ENCODE data around the gene MON1B. TPM values are rescaled to one million over a fixed set of nuclear protein-coding genes. Genes with fewer than 3 reads are reported as not detected.

MON1B gene
- total and polyA plus RNA-seq, 2 of the 8 experiments (the other 6 are each of a cell fraction or from before 2014, with no cell fraction given) = 20.0 to 45.9 TPM

DNA sequence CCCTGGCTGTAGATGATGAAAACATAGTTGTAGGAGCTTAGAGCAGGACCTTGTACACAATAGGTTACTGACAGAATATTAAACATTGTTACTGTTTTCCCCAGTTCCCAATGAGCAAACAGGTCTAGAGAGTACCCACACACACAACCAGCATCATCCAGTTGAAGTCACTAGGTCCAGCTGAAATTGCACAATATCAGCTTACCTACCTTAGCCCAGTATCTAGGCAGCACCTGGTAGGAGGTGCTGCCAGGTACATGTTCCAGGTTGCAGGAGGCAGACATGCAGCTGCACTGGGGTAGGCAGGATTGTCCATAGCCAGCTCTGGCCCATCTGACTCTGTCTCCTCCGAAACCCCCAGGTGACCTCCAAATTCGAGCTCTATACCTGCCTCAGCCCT lies 6.8 kb downstream of the MON1B start:
- H2BK20ac ChIP-seq (ENCODE audit: low read length) = no peak overlapping the region
- no peak overlapping the region for H3K9ac ChIP-seq (replicated peaks in 1 of 4; ENCODE audit: extremely low read depth in 1 of 4, low read depth in 3 of 4, low read length in 3 of 4)
- no peak overlapping the region for H2BK120ac ChIP-seq (replicated peaks; ENCODE audit: low read depth, low read length)
- no peak overlapping the region for H2BK5ac ChIP-seq (ENCODE audit: low read depth, low read length)
- no peak overlapping the region for H2BK12ac ChIP-seq (ENCODE audit: low read depth, low read length)
- ChIA-PET POLR2A (ENCODE audit: partially characterized antibody) (interaction anchor here (1.1 kb wide), 1 partner anchor 10 kb away, joined by 3 read pairs; no protein-coding TSS in a partner anchor), CTCF (ENCODE audit: partially characterized antibody) (interaction anchor here (1.0 to 1.3 kb wide), 3 partner anchors 9 to 25 kb away, joined by 3 to 5 read pairs (median 5); no protein-coding TSS in a partner anchor)
- peaks cover 2% of the 10 kb centered on the region for H3K79me1 ChIP-seq (ENCODE audit: low read depth, low read length)
- DNase-seq (ENCODE audit: low read depth in 1 of 2, low spot score in 2 of 2) (no peak), FAIRE-seq (no peak)
- H3K79me2 ChIP-seq (ENCODE audit: control insufficient read depth in 1 of 2, insufficient read depth in 2 of 2, low read length in 2 of 2) = peaks cover 0 to 10% of the 10 kb centered on the region in 2 experiments; a peak in 2 of 4 replicates
- H2BK15ac ChIP-seq (ENCODE audit: low read length) = no peak overlapping the region
- H4K20me1 ChIP-seq (replicated peaks in 1 of 2; ENCODE audit: control insufficient read depth in 1 of 2, insufficient read depth in 2 of 2, low read length in 2 of 2) = peaks cover 3 to 18% of the 10 kb centered on the region in 2 experiments
- WGBS, 2 experiments (ENCODE audit: extremely low coverage in 1 of 2, insufficient coverage in 1 of 2, insufficient read length in 1 of 2, insufficient replicate concordance in 2 of 2, low coverage in 1 of 2, low lambda C conversion rate in 2 of 2, missing lambda C conversion rate in 1 of 2) = 86% methylated on average over 2 of the region's 2 CpGs; no CpG with 5 or more reads in 1 of the 2 experiments
- TF ChIP-seq POU5F1 (IDR thresholded peaks at IDR 0.05; ENCODE audit: low read depth, low read length) (no peak), HDAC2 (IDR thresholded peaks at IDR 0.05; ENCODE audit: borderline replicate concordance in 1 of 2, low read depth in 2 of 2, low read length in 2 of 2) (no peak), SP4 (IDR thresholded peaks at IDR 0.05; ENCODE audit: low read length) (no peak), BACH1 (IDR thresholded peaks at IDR 0.05; ENCODE audit: low read length) (no peak), YY1 (IDR thresholded peaks at IDR 0.05; ENCODE audit: low read depth, low read length) (no peak), RFX5 (IDR thresholded peaks at IDR 0.05; ENCODE audit: borderline replicate concordance, low read depth, low read length) (no peak), TEAD4 (IDR thresholded peaks at IDR 0.05; ENCODE audit: low read depth, low read length) (no peak), SRF (IDR thresholded peaks at IDR 0.05; ENCODE audit: low read depth, low read length) (no peak), RBBP5 (IDR thresholded peaks at IDR 0.05; ENCODE audit: borderline replicate concordance, low read depth, low read length) (no peak)
- H3K27ac ChIP-seq (ENCODE audit: low read depth, low read length) = no peak overlapping the region
- H3K56ac ChIP-seq (replicated peaks; ENCODE audit: insufficient read length, low read depth, low read length) = no peak overlapping the region
- H4K5ac ChIP-seq (ENCODE audit: insufficient read length, low read depth, low read length) = no peak overlapping the region
- H2AFZ ChIP-seq (ENCODE audit: low read length) = no peak overlapping the region
- no peak overlapping the region for H4K91ac ChIP-seq (replicated peaks; ENCODE audit: insufficient read length, low read length)
- H3K27me3 ChIP-seq (replicated peaks in 1 of 4; ENCODE audit: control insufficient read depth in 3 of 4, extremely low read depth in 1 of 4, insufficient read depth in 3 of 4, low read length in 3 of 4) = peaks cover 0 to 1% (median 0%) of the 10 kb centered on the region in 4 experiments; a peak in 1 of 7 replicates
- no peak overlapping the region for H3K4me2 ChIP-seq (ENCODE audit: insufficient read depth in 1 of 2, low read depth in 2 of 2, low read length in 2 of 2)
- H3K4me1 ChIP-seq (replicated peaks in 1 of 4; ENCODE audit: control insufficient read depth in 3 of 4, insufficient read depth in 4 of 4, low read length in 3 of 4) = no peaks in the 10 kb centered on the region
- H4K8ac ChIP-seq (ENCODE audit: extremely low read depth, insufficient read depth, low read length) = no peak overlapping the region
- no peak overlapping the region for H3K23ac ChIP-seq (ENCODE audit: insufficient read length)
- H3K14ac ChIP-seq (ENCODE audit: insufficient read length) = no peak overlapping the region
- H3K4me3 ChIP-seq (ENCODE audit: extremely low read depth in 1 of 4, insufficient read depth in 2 of 4, low read depth in 3 of 4, low read length in 4 of 4) = no peak overlapping the region
- no peak overlapping the region for H3K4ac ChIP-seq (replicated peaks; ENCODE audit: insufficient read length, low read depth, low read length)
- no peaks in the 10 kb centered on the region for H3K23me2 ChIP-seq (ENCODE audit: low read depth, low read length)
- H3K36me3 ChIP-seq (ENCODE audit: control insufficient read depth in 2 of 4, insufficient read depth in 4 of 4, low read length in 3 of 4) = peaks cover 7 to 43% (median 19%) of the 10 kb centered on the region in 4 experiments; a peak in 7 of 8 replicates
- H2AK5ac ChIP-seq (ENCODE audit: low read depth, low read length) = no peak overlapping the region
- H3K18ac ChIP-seq (ENCODE audit: extremely low read depth, low read length) = no peak overlapping the region
- H3K9me3 ChIP-seq (ENCODE audit: insufficient read depth in 2 of 2, low read depth in 1 of 2, low read length in 1 of 2) = no peaks in the 10 kb centered on the region
